K562 treated with DMSO at 1 percent for 24 hours (cell line): ENCODE measurements around the gene EDEM1. TPM values are rescaled to one million over a fixed set of nuclear protein-coding genes. Genes with fewer than 3 reads are reported as not detected.

Experiments
- total RNA-seq: library from RNA; unstranded; fragments of 300-600 nt; gene quantifications from 2 replicates; pipeline ENCODE4 v1.2.3, GENCODE V29; 2022; ENCODE audit warnings: low read depth; ENCODE audit not compliant: insufficient read depth

The EDEM1 gene
- 36.9 and 42.2 TPM in 2 replicates for total RNA-seq

DNA sequence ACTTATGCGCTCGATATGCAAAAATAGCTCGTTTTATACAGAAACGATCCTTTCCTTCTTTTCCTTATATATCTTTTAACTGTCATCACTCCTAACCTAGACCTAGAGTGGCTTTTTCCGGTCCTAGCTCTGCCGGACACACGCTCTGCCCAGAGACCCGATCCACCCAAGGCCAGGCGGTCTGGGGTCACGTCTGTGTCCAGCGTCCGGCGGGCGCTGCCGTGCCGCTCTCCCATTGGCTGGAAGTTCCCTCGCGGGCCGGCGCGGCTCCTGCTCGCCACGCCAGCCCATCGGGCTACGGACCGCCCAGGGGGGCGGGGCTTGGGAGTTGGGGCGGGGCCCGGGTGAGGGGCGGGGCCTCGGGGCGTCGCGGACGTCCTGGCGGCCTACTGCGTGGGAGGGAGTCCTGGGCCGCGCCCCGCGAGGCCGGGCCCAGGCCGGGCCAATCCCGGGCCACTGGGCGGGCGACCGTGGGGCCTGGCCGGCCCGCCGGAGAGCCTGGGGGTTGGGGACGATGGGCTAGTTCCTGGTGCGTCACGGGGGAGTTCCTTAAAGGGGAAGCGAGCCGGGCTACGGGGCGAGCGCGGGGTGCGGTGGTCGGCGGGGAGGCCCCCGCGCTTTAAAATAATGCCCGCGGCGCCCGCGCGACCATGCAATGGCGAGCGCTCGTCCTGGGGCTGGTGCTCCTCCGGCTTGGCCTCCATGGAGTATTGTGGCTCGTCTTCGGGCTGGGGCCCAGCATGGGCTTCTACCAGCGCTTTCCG, at the start of gene EDEM1:
Gene EDEM1, plus strand, starts transcription at position 552 of the 764 bp plus-strand sequence. Its CDS starts 99 bp downstream, at position 651.

Other genes with a start within 250 kb of the EDEM1 start
- 159 and 162 TPM in 2 replicates for gene BHLHE40, start 208.3 kb upstream of the EDEM1 start, total RNA-seq
- 69.7 and 78.7 TPM in 2 replicates for gene ARL8B, start 65.4 kb upstream of the EDEM1 start, total RNA-seq